CD4-positive, alpha-beta T cell treated with Interleukin-21 for 1 hour (primary cell): Measurements from ENCODE around the gene DCLK1.
"Not testable (repeated sequence)": the region's sequence is repeated elsewhere in the genome, so short reads cannot be mapped to it uniquely, and the experiment has no call there.

ENCODE experiments used
- DNase-seq: peaks from one replicate; pipeline ENCODE4 v3.0.0-alpha.2; 2020

Gene DCLK1

GRCh38 chr13:36130552-36131221, 495 bp downstream of the DCLK1 start:
- no peak for DNase-seq

DNA sequence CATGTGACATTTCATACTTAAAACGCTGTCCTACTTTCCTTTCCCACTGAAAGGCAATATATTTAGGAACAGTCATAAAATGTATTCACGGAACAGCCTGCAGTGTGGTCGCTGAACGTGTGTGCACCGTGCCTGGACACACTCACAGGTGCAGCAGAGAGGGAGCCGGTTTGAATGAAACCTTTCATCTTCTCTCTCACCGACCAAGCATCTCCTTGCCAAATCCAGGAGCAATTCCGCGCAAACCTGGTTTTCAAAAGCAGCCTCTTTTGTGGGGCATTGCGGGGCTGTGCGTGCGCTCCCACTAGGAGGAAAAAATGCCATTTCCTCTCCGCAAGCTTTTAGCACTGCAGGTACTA, 1.0 kb downstream of the DCLK1 start:
- DNase-seq: no peak

GRCh38 chr13:36129539-36129938, 1.6 kb downstream of the DCLK1 start:
- no peak for DNase-seq

GRCh38 chr13:36126491-36126890, 4.7 kb downstream of the DCLK1 start:
- no peak for DNase-seq

- DNase-seq: no peak
These were observed 5.3 kb downstream of the DCLK1 start for GRCh38 chr13:36125841-36126240.

DNA sequence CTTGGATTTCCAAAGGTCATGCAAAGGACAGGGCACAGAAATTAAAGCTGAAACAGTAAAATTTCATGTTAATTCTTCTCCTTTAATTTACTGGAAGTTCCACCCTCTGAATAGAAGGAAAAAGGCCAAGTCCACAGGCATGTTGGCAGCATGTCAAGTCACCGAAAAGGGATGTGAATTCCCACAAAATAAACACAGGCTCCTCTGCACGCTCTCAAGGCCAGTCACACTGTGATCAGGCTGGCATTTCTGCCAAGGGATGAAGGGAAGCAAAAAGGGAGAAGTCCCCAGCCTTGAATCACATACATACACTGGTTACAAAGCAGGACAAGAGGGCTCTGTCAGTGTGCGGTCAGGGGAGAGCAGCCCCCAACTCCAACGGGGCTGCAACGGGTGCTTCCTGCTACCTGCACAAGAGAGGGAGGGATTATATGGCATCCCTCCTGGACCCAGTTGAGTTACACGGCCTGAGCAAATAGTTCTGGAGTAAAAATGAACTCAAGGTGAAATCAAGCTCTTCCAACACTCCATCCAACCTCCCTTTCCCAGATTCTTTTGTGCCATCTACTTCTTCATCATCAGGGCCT, 6.9 kb downstream of the DCLK1 start:
- no peak for DNase-seq

DNA sequence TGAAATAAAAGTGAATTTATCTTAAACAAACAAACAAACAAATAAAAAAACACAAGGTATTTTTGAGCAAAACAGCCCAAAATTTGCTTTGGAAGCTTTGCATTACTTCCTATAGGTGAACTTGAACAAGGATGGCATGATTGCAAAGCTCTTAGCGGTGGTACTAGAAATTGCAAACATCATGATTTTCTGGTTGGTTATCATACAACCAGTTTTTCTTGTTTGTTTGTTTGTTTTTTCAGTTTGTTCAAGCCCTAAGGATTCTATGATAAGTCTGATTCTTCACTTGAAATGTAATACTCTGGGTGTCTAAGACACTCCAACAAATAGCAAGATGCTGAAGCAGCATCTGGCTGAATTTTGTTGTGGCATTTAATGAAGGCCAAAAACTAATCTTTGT, 15.9 kb downstream of the DCLK1 start:
- DNase-seq: no peak

DNA sequence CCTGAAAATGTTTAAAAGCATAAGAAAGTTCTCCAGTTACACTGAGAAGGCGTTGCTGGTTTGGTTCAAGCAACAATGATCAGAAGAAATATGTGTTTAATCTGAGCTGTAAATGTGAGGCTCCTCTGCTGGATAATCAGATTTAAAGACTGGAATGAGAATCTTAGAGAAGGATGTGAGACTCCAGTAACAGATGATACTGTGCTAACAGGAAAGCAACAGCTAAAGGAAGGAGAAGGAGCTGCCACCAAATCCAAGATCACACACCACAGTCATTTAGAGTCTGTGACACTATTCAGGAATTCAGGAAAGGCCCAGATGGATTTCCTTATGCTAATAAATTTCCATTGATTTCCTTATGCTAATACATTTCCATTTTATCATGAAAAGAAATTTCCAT, 16.9 kb downstream of the DCLK1 start:
- DNase-seq: no peak

GRCh38 chr13:36108954-36109353, 22.2 kb downstream of the DCLK1 start:
- DNase-seq: no peak

- DNase-seq: no peak
These were observed 22.8 kb downstream of the DCLK1 start for GRCh38 chr13:36108342-36108741.

DNA sequence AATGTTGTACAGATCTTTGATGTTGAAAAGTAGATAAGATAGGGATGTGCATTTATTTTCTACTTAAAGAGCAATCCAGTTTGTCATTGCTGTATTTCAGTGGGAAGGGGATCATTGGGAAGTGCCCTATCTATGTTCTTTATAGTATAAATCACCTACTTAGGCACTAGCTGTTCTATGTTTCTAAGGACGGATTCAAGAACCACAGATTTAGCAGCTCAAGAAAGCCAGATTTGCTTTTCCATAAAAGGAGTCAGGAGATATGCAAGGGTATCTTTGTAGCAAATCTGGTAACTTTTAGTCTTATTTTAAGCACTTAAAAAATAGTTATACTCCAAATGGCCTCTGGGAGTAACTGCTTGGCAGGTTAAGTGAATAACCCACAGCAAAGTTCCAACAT, 23.7 kb downstream of the DCLK1 start:
- no peak for DNase-seq

GRCh38 chr13:36105726-36106125, 25.5 kb downstream of the DCLK1 start:
- no peak for DNase-seq

- no peak for DNase-seq
These were observed 28.5 kb downstream of the DCLK1 start for GRCh38 chr13:36102721-36103120.

DNA sequence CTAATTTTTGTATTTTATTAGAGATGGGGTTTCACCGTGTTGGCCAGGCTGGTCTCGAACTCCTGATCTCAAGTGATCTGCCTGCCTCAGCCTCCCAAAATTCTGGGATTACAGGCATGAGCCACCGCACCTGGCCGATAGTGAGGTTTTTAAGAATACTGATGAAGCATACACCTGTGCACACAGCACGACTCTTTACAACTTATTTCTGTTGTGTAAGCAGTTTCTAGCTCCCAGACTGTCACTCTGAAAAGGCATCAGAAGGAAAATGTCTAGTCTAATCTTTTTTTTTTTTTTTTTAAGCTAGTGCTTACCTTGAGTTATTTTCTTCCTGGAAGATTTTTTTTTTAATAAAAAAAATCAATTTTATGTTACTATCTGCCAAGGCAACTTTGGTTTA, 29.3 kb downstream of the DCLK1 start:
- DNase-seq: not testable (repeated sequence)

GRCh38 chr13:36101157-36101556, 30.0 kb downstream of the DCLK1 start:
- DNase-seq: no peak

DNA sequence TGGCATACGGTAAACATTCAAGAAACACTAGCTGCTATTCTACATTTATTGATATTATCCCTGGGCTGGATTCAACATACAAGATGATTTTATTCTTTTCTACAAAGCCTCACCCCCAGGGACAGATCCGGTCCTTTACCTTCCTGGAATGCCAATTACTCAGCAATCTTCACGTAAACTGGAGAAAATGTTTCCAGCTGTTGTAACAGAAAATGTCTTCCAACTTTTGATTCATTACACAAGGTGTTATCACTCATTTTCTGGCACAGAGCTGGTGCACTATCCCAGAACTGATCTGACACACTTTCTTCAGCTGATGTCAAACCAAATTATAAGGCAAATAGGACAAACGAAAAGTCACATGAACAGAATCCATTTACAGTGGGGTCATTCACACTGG, 33.1 kb downstream of the DCLK1 start:
- DNase-seq: no peak

- no peak for DNase-seq
These were observed 34.4 kb downstream of the DCLK1 start for GRCh38 chr13:36096461-36097416.

- DNase-seq: no peak
These were observed 36.7 kb downstream of the DCLK1 start for GRCh38 chr13:36094478-36094877.

DNA sequence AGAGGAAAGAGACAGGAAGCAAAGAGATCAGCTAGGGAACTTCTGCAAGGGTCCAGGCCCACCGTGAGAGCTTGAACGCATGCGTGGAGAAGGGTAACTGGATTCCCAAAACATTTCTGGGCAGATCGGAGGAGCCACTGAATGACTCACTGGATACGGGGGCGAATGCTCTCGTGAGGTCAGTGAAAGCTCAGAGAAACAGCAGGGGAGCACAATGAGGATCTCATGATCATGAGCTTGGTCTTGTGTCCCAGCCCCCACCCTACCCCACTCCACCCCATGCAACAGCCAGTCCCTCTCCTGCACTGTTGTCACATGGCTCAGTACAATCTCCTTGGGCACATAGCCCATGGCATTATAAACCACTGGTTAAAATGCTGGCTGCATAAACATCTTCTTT, 40.6 kb downstream of the DCLK1 start:
- no peak for DNase-seq

- DNase-seq: no peak
These were observed 42.0 kb downstream of the DCLK1 start for GRCh38 chr13:36089130-36089647.

GRCh38 chr13:36088463-36088862, 42.7 kb downstream of the DCLK1 start:
- no peak for DNase-seq

DNA sequence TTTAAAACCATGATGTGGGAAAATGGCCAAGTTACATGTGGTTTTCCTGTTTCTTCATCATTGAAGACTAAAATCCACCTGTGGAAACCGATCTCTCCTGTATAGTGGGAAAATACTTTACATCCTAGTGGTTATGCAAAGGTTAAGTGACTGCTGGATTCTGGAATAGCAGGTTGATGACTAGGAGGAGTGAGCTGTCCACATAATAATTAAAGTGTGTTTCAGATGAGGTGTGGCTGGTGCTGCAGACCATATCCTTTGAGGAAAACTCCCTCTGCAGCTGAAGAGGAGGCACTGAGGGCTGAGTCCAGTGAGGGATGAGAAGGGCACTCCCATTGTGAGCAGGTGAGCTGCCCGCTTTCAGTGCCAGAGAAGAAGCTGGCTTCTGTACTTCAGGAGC, 43.2 kb downstream of the DCLK1 start:
- DNase-seq: no peak

- no peak for DNase-seq
These were observed 45.1 kb downstream of the DCLK1 start for GRCh38 chr13:36086117-36086516.

- no peak for DNase-seq
These were observed 47.1 kb downstream of the DCLK1 start for GRCh38 chr13:36084131-36084530.
